ENCODE data around the gene CFAP210.

- TF ChIP-seq CTCF (tag by site-specific recombination; IDR thresholded peaks at IDR 0.05) (no peak), YY1 (tag by site-specific recombination; IDR thresholded peaks at IDR 0.05) (no peak), ZNF670 (tag by site-specific recombination; IDR thresholded peaks at IDR 0.05; ENCODE audit: low read depth) (no peak), ZNF280C (tag by site-specific recombination; IDR thresholded peaks at IDR 0.05) (no peak), MYNN (tag by site-specific recombination; IDR thresholded peaks at IDR 0.05; ENCODE audit: borderline replicate concordance) (no peak), IKZF3 (tag by site-specific recombination; IDR thresholded peaks at IDR 0.05) (no peak), ZNF140 (tag by site-specific recombination; IDR thresholded peaks at IDR 0.05) (no peak), ZNF391 (tag by site-specific recombination; IDR thresholded peaks at IDR 0.05; ENCODE audit: borderline replicate concordance, low read depth) (no peak), ZNF366 (tag by site-specific recombination; conservative IDR thresholded peaks at IDR 0.05) (no peak), ZNF518A (tag by site-specific recombination; conservative IDR thresholded peaks at IDR 0.05; ENCODE audit: low read depth) (no peak), SP2 (tag by site-specific recombination; IDR thresholded peaks at IDR 0.05) (no peak), GFI1B (tag by site-specific recombination; IDR thresholded peaks at IDR 0.05) (no peak), ZNF76 (tag by site-specific recombination; IDR thresholded peaks at IDR 0.05; ENCODE audit: borderline replicate concordance, low read depth) (no peak)
- TF ChIP-seq, protein P1, sequence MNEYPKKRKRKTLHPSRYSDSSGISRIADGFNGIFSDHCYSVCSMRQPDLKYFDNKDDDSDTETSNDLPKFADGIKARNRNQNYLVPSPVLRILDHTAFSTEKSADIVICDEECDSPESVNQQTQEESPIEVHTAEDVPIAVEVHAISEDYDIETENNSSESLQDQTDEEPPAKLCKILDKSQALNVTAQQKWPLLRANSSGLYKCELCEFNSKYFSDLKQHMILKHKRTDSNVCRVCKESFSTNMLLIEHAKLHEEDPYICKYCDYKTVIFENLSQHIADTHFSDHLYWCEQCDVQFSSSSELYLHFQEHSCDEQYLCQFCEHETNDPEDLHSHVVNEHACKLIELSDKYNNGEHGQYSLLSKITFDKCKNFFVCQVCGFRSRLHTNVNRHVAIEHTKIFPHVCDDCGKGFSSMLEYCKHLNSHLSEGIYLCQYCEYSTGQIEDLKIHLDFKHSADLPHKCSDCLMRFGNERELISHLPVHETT (tag by site-specific recombination; IDR thresholded peaks at IDR 0.05): no peak
Measured at GRCh38 chr2:169692718-169693117, 1.5 kb downstream of the CFAP210 start.

Measured in HEK293 (cell line).